ENCODE measurements around the gene ZNF385C.

GRCh38 chr17:42047343-42047742, 50.9 kb downstream of the ZNF385C start:
- TF ChIP-seq, protein P1, sequence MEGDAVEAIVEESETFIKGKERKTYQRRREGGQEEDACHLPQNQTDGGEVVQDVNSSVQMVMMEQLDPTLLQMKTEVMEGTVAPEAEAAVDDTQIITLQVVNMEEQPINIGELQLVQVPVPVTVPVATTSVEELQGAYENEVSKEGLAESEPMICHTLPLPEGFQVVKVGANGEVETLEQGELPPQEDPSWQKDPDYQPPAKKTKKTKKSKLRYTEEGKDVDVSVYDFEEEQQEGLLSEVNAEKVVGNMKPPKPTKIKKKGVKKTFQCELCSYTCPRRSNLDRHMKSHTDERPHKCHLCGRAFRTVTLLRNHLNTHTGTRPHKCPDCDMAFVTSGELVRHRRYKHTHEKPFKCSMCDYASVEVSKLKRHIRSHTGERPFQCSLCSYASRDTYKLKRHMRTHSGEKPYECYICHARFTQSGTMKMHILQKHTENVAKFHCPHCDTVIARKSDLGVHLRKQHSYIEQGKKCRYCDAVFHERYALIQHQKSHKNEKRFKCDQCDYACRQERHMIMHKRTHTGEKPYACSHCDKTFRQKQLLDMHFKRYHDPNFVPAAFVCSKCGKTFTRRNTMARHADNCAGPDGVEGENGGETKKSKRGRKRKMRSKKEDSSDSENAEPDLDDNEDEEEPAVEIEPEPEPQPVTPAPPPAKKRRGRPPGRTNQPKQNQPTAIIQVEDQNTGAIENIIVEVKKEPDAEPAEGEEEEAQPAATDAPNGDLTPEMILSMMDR (IDR thresholded peaks at IDR 0.05) = no peak
- TF ChIP-seq POLR2A (IDR thresholded peaks at IDR 0.05) = no peak
